ENCODE results near the gene SFMBT2.

SFMBT2 gene

GRCh38 chr10:7409045-7409731, 1.6 kb downstream of the SFMBT2 start:
- H4K20me1 ChIP-seq (ENCODE audit: insufficient read depth) = peaks cover 23% of the 10 kb centered on the region
- H2AFZ ChIP-seq (ENCODE audit: low read depth) = peak overlapping the region; percentile 99
- no peaks in the 10 kb centered on the region for H3K36me3 ChIP-seq (ENCODE audit: insufficient read depth)
- peaks cover 70% of the 10 kb centered on the region for H3K79me2 ChIP-seq (ENCODE audit: insufficient read depth, low read depth)
- peaks cover 22% of the 10 kb centered on the region for H3K4me1 ChIP-seq (ENCODE audit: low read depth, poor library complexity, severe bottlenecking)
- H3K4me3 ChIP-seq (IDR thresholded peaks at IDR 0.05; ENCODE audit: insufficient read depth, low read depth, low read length) = peak overlapping the region; percentile 60
- peak overlapping the region; percentile 61 for H3K4me2 ChIP-seq
- H3K27ac ChIP-seq = peak overlapping the region; percentile 88
- peak overlapping the region; percentile 90 for H3K9ac ChIP-seq
- no peaks in the 10 kb centered on the region for H3K27me3 ChIP-seq (ENCODE audit: insufficient read depth, low read depth)
- no peak for TF ChIP-seq CTCF (conservative IDR thresholded peaks at IDR 0.05; ENCODE audit: low read depth, low read length)

- Histone ChIP-seq H3K79me2 (ENCODE audit: insufficient read depth, low read depth) (peaks cover 78% of the 10 kb centered on the region), H3K27ac (peak overlapping the region; percentile 88), H2AFZ (ENCODE audit: low read depth) (peak overlapping the region; percentile 99; the same call in 1 of the 2 replicates), H3K9ac (peak overlapping the region; percentile 90), H3K27me3 (ENCODE audit: insufficient read depth, low read depth) (no peaks in the 10 kb centered on the region), H3K4me1 (ENCODE audit: low read depth, poor library complexity, severe bottlenecking) (peaks cover 29% of the 10 kb centered on the region), H4K20me1 (ENCODE audit: insufficient read depth) (peaks cover 27% of the 10 kb centered on the region), H3K4me3 (IDR thresholded peaks at IDR 0.05; ENCODE audit: insufficient read depth, low read depth, low read length) (peak overlapping the region; percentile 39), H3K4me2 (peak overlapping the region; percentile 61), H3K36me3 (ENCODE audit: insufficient read depth) (no peaks in the 10 kb centered on the region)
- TF ChIP-seq CTCF (conservative IDR thresholded peaks at IDR 0.05; ENCODE audit: low read depth, low read length) = peak; percentile 31; the same call in 1 of the 2 replicates
These were observed 2.4 kb downstream of the SFMBT2 start for GRCh38 chr10:7408291-7409044.

GRCh38 chr10:7407368-7408290, 3.2 kb downstream of the SFMBT2 start:
- Histone ChIP-seq H3K79me2 (ENCODE audit: insufficient read depth, low read depth) (peaks cover 86% of the 10 kb centered on the region), H3K4me2 (peak overlapping the region; percentile 61), H3K27me3 (ENCODE audit: insufficient read depth, low read depth) (no peaks in the 10 kb centered on the region), H3K9ac (peak overlapping the region; percentile 90; the same call in 1 of the 2 replicates), H3K36me3 (ENCODE audit: insufficient read depth) (no peaks in the 10 kb centered on the region), H2AFZ (ENCODE audit: low read depth) (no peak overlapping the region), H4K20me1 (ENCODE audit: insufficient read depth) (peaks cover 32% of the 10 kb centered on the region), H3K4me3 (IDR thresholded peaks at IDR 0.05; ENCODE audit: insufficient read depth, low read depth, low read length) (no peak overlapping the region), H3K4me1 (ENCODE audit: low read depth, poor library complexity, severe bottlenecking) (peaks cover 29% of the 10 kb centered on the region), H3K27ac (peak overlapping the region; percentile 88; the same call in 1 of the 2 replicates)
- TF ChIP-seq CTCF (conservative IDR thresholded peaks at IDR 0.05; ENCODE audit: low read depth, low read length) = no peak

GRCh38 chr10:7406712-7407333, 4.0 kb downstream of the SFMBT2 start:
- Histone ChIP-seq H2AFZ (ENCODE audit: low read depth) (no peak overlapping the region), H4K20me1 (ENCODE audit: insufficient read depth) (peaks cover 40% of the 10 kb centered on the region), H3K9ac (no peak overlapping the region), H3K27ac (no peak overlapping the region), H3K4me2 (no peak overlapping the region; the same call in 1 of the 2 replicates), H3K4me1 (ENCODE audit: low read depth, poor library complexity, severe bottlenecking) (peaks cover 28% of the 10 kb centered on the region), H3K27me3 (ENCODE audit: insufficient read depth, low read depth) (no peaks in the 10 kb centered on the region), H3K79me2 (ENCODE audit: insufficient read depth, low read depth) (peaks cover 92% of the 10 kb centered on the region), H3K36me3 (ENCODE audit: insufficient read depth) (no peaks in the 10 kb centered on the region), H3K4me3 (IDR thresholded peaks at IDR 0.05; ENCODE audit: insufficient read depth, low read depth, low read length) (no peak overlapping the region)
- no peak for TF ChIP-seq CTCF (conservative IDR thresholded peaks at IDR 0.05; ENCODE audit: low read depth, low read length)

Data from KMS-11 (cell line).